GM21737 (cell line): ENCODE data around the gene DNAJA4.

ENCODE experiments used
- ATAC-seq: cut with Tn5 transposase; IDR thresholded peaks from one replicate; pipeline ENCODE4 v1.9.1; 2021; ENCODE audit warnings: mild to moderate bottlenecking, moderate library complexity; ENCODE audit not compliant: unreplicated experiment

DNAJA4 gene

DNA sequence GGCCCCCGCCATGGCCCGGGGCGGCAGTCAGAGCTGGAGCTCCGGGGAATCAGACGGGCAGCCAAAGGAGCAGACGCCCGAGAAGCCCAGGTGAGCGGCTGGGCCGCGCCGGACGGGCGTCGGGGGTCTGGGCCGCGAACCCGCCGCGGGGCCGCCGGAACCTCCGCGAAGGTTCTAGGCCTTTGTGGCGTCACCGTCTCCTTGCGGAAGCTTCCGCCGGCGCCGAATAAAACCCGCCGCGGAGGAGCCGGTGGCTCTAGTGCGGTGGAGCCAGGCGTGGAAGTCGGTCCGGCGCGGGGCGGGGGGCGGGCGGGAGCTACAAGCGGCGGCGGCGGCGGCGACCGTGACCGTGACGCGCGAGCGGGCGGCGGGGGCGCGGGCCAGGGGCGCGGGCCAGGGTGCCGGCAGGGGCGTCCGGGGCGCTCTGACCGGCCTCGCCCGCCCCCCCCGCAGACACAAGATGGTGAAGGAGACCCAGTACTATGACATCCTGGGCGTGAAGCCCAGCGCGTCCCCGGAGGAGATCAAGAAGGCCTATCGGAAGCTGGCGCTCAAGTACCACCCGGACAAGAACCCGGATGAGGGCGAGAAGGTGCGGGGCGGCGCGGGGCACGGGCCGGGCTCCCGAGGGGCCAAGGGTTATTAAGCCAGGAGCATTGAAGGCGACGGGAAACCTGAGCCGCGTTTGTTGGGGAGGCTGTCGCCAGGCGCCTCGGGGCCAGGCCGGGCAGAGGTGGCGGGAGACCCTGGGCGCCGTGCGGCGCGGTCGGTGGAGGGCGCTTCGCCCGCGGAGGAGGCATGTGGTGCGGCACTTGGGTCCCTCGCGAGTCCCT, at the start of gene DNAJA4:
DNAJA4 (plus strand) TSS at position 259 of the 833 bp plus-strand sequence; CDS start at position 461, 202 bp downstream.
- ATAC-seq: no peak

GRCh38 chr15:78216276-78217104, 47.9 kb upstream of the DNAJA4 start:
- no peak for ATAC-seq

DNA sequence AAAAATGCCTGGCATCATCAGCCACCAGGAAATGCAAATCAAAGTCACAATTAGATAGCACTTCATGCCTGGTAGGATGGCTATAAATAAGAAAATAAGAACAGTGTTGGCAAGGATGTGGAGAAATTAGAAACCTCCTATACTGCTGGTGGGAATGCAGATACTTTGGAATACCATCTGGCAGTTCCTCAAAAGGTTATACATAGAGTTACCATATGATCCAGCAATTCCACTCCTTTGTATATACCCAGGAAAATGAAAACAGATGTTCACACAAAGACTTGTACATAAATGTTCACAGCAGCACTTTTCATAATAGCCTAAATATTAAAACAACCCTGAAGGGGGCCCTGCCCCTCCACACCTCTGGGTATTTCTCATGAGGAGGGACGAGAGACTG, 43.6 kb upstream of the DNAJA4 start:
- no peak for ATAC-seq

DNA sequence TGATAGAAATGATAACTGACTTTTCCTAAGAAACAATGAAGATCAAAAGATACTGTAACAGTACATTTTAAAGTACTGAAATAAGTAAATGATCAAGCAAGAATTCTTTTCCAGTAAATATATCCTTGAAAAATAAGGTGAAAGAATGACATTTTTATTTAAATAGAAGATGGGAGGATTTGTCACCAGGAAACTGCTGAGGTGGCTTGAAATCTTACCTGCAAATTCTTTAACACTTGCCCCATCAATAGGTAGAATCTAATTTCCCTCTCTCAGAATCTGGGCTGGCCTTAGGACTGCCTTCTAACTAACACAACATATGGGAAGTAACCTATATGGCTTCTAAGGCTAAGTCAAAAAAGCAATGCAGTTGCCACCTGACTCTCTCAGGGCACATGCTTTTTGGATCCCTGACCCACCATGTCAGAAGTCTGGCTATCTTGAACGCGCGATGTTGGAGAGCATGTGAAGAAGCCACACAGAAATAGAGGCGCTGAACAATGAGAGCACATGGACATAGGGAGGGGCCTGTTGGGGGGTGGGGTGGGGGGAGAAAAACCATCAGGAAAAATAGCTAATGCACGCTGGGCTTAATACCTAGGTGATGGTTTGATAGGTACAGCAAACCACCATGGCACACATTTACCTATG, 41.5 kb upstream of the DNAJA4 start:
- ATAC-seq: no peak

DNA sequence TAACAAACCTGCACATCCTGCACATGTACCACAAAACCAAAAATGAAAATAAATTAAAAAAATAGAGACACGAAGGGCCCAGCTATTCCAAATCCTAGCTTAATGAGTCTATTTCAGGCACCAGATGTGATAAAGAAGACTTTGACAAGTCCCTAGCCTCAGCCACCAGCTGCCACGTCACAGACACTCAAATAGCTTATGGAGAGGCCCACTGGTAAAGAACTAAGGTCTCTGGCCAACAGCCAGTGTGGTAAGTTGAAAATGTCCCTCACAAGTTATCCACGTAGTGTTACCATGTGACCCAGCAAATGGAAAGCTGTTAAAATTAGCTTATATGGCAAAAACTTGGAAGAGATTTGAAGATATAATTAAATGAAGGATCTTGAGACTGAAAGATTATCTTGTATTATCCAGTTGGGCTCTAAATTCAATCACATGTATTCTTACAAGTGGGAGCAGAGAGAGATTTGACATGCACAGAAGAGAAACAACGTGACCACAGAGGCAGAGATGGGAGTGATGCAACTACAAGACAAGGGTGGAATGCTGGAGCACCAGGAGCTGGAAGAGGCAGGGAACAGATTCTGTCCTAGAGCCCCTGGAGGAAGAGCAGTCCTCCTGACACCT, 40.9 kb upstream of the DNAJA4 start:
- ATAC-seq: no peak

DNA sequence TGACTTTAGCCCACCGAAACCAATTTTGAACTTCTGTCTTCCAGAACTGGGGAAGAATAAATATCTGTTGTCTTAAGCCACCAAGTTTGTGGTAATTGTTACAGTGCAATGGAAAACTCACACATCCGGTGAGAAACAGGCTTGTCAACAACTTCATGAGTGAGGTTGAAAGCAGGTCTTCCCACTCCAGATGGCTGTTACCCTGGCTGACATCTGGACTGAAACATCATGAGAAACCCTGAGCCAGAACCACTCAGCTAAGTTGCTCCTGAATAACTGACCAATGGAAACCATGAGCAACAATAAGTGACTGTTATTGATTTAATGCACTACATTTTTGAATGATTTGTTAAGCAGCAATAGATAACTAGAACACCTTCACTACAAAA, 40.3 kb upstream of the DNAJA4 start:
- ATAC-seq: no peak

- no peak for ATAC-seq
Measured at GRCh38 chr15:78225783-78226541, 38.4 kb upstream of the DNAJA4 start.

- no peak for ATAC-seq
Measured at GRCh38 chr15:78228356-78228996, 35.9 kb upstream of the DNAJA4 start.

DNA sequence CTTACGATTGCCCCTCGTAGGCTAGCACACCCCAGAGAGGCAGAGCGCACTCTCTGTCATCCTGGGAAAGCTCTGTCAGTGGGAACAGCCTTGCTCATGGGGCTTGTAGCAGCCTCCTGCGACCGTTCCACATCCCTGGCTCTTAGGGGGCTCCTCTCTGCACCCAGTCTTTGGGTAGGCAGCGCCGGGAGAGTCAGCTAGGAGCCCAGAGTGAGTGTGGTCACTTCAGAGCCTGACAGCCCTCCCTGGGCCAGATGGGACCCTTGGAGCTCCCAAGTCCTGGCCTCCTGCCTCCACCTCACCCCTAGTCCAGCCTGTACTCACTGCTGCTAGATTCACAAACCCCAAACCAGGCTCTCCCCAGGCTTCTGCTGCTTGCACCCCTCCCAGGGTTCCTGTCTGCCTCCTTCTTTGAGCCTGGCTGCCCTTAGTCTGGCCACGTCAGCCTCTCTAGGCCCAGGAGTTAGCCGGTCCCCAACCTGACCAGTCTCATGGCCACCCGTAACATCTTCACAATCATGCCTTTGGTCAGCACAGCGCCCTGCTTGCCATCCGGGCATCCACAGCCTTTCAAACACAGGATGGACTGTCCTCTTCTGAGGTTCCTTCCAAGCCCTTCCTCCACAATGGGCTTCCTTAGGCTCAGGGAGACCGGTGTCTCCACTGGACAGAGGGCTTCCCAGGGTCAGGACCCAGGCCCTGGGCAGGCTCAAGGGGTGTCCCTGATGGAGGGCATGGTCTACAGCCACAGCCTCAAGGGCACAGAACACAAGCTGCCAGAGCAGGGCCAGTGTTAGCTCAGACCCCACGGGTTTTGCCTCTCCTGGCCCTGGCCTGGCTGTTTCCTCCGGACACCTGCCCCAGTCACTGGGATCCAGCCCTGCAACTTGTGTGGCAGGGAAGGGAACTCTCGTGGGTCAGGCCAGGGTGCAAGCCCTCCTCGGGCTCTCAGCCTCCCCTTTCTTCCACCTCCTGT, 34.6 kb upstream of the DNAJA4 start:
- ATAC-seq: no peak

DNA sequence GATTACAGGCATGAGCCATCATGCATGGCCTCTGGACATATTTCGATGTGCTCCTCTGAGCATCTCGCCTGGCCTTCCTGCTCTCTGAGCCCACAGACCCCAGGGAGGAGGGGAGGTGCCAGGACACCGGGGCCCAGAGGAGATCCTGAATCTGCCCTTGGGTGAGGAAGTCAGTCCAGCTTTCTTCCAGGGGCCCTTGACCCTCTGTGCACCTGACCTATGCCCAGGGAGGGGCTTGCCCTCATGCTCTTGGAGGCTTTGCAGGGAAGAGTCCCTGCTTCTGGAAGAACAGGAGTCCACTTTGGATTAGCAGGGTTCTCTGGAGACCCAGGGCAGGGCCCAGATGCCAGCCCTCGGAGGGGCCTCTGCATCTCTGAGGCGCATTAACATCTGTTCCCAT, 31.4 kb upstream of the DNAJA4 start:
- no peak for ATAC-seq

GRCh38 chr15:78233496-78233895, 30.9 kb upstream of the DNAJA4 start:
- no peak for ATAC-seq

DNA sequence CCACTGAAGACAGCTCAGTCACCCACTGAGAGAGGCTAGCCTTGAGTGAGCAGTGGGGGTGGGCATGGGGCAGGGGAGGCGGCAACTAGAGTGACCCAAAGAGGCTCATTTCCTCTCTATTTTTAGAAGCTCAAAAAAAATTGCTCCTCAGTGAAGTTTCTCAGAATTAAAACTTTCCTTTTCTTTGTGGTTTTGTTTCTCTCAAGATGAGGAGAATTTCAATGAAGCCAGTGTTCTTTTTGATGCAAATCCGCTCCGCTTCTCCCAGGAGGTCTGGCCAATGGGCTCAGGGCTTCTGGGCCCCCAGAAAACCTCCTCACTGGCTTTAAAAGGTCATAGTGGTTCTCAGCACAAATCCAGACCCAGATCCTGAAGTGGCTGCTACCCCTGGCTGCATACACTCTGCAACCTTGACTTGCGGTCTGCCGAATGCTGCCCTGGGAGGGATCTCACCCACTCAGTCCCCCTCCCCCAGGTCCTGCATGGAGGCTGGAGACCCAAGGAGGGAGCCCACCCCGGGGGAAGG, 29.8 kb upstream of the DNAJA4 start, which contains the start of gene ACSBG1:
ACSBG1 (minus strand) TSS at position 51 of the 526 bp plus-strand sequence. CDS start 64 bp downstream, outside the sequence.
- no peak for ATAC-seq

DNA sequence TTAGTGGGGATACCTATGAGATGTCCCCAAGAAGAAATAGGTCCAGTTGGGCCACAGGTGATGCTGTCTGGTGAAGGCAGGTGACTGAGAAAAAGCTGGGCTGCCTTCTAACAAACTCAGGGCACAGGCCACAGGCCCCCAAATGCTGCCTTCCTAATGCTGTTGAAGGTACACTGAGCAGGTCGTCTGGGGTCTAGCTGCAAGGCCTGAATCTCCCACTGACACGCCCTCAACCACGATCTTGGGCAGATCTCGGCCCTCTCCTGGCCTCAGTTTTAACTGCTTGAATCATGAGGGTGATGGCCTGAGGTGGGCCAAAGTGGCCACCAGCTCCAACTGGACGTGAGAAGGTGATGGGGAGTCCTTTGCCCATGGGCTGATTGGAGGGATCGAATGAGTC, 27.9 kb upstream of the DNAJA4 start:
- no peak for ATAC-seq

DNA sequence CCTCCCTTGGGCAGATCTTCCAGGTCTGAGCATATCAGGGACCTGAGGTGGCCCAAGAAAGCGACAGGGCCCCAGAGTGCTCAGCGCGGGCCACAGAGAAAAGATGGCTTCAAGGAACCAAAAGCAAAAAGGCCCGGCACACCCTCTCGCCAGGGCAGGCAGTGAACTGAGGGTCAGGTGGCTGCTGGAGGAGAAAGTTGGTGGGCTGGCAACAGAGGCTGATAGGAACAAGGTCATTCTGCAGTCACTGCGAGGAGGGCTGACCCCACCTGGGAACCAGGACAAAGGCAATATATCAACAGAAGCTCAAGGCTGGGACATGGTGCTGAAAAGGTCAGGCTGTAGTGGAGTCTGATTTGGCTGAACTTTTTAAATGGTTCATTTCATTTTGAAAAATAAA, 27.2 kb upstream of the DNAJA4 start:
- no peak for ATAC-seq

- ATAC-seq: no peak
Measured at GRCh38 chr15:78239811-78240210, 24.6 kb upstream of the DNAJA4 start.

DNA sequence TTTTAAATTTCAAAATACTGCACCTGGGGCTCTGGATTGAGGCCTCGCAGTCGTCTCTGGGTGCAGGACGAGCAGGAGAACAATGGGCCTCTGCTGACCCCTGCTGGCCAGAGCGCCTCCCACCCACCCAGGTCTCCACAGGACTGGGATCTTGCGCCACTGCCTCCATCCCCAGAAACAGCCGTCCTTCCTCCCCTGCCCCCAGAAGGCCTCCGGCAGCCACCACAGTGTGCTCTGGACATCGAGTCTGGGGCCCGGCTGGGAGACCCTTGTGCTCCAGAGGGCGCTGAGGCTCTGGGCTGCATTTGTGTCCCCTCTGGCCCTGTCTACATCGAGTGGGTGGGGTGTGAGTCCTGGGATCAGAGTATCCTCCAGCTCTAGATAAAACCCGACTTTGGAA, 23.3 kb upstream of the DNAJA4 start:
- ATAC-seq: no peak

- no peak for ATAC-seq
Measured at GRCh38 chr15:78242128-78242527, 22.2 kb upstream of the DNAJA4 start.

- no peak for ATAC-seq
Measured at GRCh38 chr15:78243058-78243457, 21.3 kb upstream of the DNAJA4 start.
